ENCODE measurements around the gene RPUSD4.

GRCh38 chr11:126185259-126186024 is 26.0 kb downstream of the RPUSD4 start:
- TF ChIP-seq POLR2A (conservative IDR thresholded peaks at IDR 0.05) (no peak), GABPA (tag; conservative IDR thresholded peaks at IDR 0.05; ENCODE audit: low read depth) (no peak), TCF7L2 (IDR thresholded peaks at IDR 0.05; ENCODE audit: low read depth, low read length) (no peak), KLF6 (CRISPR knock-in tag; IDR thresholded peaks at IDR 0.05; ENCODE audit: borderline replicate concordance) (no peak), KDM1A (IDR thresholded peaks at IDR 0.05) (no peak), KLF10 (CRISPR knock-in tag; IDR thresholded peaks at IDR 0.05) (no peak), REST (IDR thresholded peaks at IDR 0.05; ENCODE audit: borderline replicate concordance) (no peak), REST (CRISPR knock-in tag; IDR thresholded peaks at IDR 0.05; ENCODE audit: low read depth) (no peak), ZNF518B (CRISPR knock-in tag; IDR thresholded peaks at IDR 0.05) (no peak), CTCF (IDR thresholded peaks at IDR 0.05 in 2 of 3, conservative IDR thresholded peaks at IDR 0.05 in 1 of 3; ENCODE audit: insufficient read depth in 2 of 3, low read depth in 1 of 3, low read length in 3 of 3) (no peak), SMC3 (conservative IDR thresholded peaks at IDR 0.05; ENCODE audit: insufficient read depth, low read depth, low read length) (no peak), RBBP5 (IDR thresholded peaks at IDR 0.05; ENCODE audit: borderline replicate concordance, insufficient read depth, low read length, poor library complexity, severe bottlenecking) (no peak), RAD51 (IDR thresholded peaks at IDR 0.05; ENCODE audit: borderline replicate concordance, low read depth) (no peak), NCOA6 (IDR thresholded peaks at IDR 0.05) (no peak)

Data from K562 (cell line).